ENCODE results near the gene CLDN6.

DNA sequence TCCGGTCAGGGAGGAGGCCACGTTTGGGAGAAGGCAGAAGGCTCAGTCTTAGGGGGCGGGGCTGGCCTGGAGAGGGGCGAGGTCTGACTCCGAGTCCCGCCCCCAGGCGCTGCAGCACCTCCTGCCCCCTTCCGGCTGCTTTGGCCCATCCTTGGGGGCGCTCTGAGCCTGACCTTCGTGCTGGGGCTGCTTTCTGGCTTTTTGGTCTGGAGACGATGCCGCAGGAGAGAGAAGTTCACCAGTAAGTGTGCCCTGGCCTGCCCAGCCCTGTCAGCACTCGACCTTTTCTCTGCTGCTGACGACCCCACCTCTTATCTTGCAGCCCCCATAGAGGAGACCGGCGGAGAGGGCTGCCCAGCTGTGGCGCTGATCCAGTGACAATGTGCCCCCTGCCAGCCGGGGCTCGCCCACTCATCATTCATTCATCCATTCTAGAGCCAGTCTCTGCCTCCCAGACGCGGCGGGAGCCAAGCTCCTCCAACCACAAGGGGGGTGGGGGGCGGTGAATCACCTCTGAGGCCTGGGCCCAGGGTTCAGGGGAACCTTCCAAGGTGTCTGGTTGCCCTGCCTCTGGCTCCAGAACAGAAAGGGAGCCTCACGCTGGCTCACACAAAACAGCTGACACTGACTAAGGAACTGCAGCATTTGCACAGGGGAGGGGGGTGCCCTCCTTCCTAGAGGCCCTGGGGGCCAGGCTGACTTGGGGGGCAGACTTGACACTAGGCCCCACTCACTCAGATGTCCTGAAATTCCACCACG is 3.6 kb upstream of the CLDN6 start:
- TF ChIP-seq, protein P1, sequence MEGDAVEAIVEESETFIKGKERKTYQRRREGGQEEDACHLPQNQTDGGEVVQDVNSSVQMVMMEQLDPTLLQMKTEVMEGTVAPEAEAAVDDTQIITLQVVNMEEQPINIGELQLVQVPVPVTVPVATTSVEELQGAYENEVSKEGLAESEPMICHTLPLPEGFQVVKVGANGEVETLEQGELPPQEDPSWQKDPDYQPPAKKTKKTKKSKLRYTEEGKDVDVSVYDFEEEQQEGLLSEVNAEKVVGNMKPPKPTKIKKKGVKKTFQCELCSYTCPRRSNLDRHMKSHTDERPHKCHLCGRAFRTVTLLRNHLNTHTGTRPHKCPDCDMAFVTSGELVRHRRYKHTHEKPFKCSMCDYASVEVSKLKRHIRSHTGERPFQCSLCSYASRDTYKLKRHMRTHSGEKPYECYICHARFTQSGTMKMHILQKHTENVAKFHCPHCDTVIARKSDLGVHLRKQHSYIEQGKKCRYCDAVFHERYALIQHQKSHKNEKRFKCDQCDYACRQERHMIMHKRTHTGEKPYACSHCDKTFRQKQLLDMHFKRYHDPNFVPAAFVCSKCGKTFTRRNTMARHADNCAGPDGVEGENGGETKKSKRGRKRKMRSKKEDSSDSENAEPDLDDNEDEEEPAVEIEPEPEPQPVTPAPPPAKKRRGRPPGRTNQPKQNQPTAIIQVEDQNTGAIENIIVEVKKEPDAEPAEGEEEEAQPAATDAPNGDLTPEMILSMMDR (IDR thresholded peaks at IDR 0.05), result no peak
- TF ChIP-seq POLR2A (IDR thresholded peaks at IDR 0.05), result no peak

All from ovary (tissue), 3 donors.